HL-60 (cell line): ENCODE results near the gene TRPC4AP.

Experiments used
- DNase-seq, 2 experiments: peaks; one replicate each; pipeline ENCODE4 v3.0.0-alpha.2; 2010 to 2020; ENCODE audit warnings: low read depth in 1 of 2, low spot score in 1 of 2
- H3K27ac ChIP-seq: fragments of 250-450 bp; sonication (Bioruptor Pico); replicated peaks from 2 replicates; pipeline ENCODE4 v1.5.1; 2020; ENCODE audit warnings: mild to moderate bottlenecking, moderate library complexity
- H3K27me3 ChIP-seq: fragments of 250-450 bp; sonication (Bioruptor Pico); 2 replicates; pipeline ENCODE4 v1.5.1; 2021; ENCODE audit warnings: mild to moderate bottlenecking, moderate library complexity; ENCODE audit not compliant: insufficient read depth, poor library complexity, severe bottlenecking
- H3K4me3 ChIP-seq: replicated peaks from 2 replicates; pipeline ENCODE4 v1.5.1; 2011; ENCODE audit warnings: mild to moderate bottlenecking, control low read depth, low read length; ENCODE audit not compliant: insufficient read depth
- GABPA ChIP-seq: IDR thresholded peaks from 2 replicates; pipeline ENCODE4 v1.6.1; 2012; ENCODE audit warnings: low read depth
- POLR2AphosphoS5 ChIP-seq: IDR thresholded peaks from 2 replicates; pipeline ENCODE4 v1.6.1; 2012; ENCODE audit warnings: low read depth
- SPI1 ChIP-seq: IDR thresholded peaks from 2 replicates; pipeline ENCODE4 v1.6.1; 2012; ENCODE audit warnings: low read depth, mild to moderate bottlenecking, borderline replicate concordance
- TF ChIP-seq, protein P1 (sequence below): IDR thresholded peaks from 2 replicates; pipeline ENCODE4 v1.6.1; 2012; ENCODE audit warnings: low read depth; ENCODE audit not compliant: insufficient replicate concordance
- TF ChIP-seq, protein P2 (sequence below): IDR thresholded peaks from one replicate; pipeline ENCODE4 v1.5.1; 2011; ENCODE audit warnings: low read length, control low read depth, inconsistent platforms; ENCODE audit not compliant: insufficient read depth

TRPC4AP gene

DNA sequence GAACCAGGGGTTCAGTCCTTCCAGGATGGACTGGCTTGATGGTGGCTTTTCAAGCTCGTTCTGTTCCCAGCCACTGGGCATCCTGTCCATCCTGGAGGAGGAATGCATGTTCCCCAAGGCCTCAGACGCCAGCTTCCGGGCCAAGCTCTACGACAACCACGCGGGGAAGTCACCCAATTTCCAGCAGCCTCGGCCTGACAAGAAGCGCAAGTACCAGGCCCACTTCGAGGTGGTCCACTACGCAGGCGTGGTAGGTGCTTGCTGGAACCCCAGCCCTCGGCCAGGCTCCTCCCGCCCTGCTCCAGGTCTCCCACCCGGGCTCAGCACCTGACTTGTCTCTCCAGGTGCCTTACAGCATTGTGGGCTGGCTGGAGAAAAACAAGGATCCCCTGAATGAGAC is 102.9 kb downstream of the TRPC4AP start:
- H3K4me3 ChIP-seq, result no peak overlapping the region
- no peak for DNase-seq
- no peaks in the 10 kb centered on the region for H3K27me3 ChIP-seq
- no peak overlapping the region for H3K27ac ChIP-seq
- TF ChIP-seq, protein P1, sequence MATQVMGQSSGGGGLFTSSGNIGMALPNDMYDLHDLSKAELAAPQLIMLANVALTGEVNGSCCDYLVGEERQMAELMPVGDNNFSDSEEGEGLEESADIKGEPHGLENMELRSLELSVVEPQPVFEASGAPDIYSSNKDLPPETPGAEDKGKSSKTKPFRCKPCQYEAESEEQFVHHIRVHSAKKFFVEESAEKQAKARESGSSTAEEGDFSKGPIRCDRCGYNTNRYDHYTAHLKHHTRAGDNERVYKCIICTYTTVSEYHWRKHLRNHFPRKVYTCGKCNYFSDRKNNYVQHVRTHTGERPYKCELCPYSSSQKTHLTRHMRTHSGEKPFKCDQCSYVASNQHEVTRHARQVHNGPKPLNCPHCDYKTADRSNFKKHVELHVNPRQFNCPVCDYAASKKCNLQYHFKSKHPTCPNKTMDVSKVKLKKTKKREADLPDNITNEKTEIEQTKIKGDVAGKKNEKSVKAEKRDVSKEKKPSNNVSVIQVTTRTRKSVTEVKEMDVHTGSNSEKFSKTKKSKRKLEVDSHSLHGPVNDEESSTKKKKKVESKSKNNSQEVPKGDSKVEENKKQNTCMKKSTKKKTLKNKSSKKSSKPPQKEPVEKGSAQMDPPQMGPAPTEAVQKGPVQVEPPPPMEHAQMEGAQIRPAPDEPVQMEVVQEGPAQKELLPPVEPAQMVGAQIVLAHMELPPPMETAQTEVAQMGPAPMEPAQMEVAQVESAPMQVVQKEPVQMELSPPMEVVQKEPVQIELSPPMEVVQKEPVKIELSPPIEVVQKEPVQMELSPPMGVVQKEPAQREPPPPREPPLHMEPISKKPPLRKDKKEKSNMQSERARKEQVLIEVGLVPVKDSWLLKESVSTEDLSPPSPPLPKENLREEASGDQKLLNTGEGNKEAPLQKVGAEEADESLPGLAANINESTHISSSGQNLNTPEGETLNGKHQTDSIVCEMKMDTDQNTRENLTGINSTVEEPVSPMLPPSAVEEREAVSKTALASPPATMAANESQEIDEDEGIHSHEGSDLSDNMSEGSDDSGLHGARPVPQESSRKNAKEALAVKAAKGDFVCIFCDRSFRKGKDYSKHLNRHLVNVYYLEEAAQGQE, result no peak
- no peak for TF ChIP-seq SPI1
- TF ChIP-seq, protein P2, sequence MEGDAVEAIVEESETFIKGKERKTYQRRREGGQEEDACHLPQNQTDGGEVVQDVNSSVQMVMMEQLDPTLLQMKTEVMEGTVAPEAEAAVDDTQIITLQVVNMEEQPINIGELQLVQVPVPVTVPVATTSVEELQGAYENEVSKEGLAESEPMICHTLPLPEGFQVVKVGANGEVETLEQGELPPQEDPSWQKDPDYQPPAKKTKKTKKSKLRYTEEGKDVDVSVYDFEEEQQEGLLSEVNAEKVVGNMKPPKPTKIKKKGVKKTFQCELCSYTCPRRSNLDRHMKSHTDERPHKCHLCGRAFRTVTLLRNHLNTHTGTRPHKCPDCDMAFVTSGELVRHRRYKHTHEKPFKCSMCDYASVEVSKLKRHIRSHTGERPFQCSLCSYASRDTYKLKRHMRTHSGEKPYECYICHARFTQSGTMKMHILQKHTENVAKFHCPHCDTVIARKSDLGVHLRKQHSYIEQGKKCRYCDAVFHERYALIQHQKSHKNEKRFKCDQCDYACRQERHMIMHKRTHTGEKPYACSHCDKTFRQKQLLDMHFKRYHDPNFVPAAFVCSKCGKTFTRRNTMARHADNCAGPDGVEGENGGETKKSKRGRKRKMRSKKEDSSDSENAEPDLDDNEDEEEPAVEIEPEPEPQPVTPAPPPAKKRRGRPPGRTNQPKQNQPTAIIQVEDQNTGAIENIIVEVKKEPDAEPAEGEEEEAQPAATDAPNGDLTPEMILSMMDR, result no peak
- no peak for TF ChIP-seq GABPA
- no peak for TF ChIP-seq POLR2AphosphoS5

DNA sequence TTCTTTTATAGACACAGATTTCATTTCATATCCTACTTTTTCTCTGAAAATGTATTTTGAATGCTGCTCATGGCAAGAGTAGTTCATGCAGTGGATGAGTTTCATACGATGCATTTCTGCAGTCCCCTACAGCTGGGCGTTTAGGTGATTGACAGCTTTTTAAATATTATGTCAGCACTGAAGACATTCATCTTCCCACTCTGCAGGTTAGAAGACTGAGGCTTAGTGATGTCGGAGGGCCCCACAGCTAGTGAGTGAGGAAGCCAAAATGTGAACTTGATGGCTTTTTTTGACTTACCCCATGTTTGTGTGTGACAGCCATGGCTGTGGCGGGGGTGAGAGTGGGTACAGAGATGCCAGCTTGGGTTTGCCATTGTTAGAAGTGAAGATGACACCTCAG is 103.5 kb downstream of the TRPC4AP start:
- Histone ChIP-seq H3K4me3 (no peak overlapping the region), H3K27me3 (no peaks in the 10 kb centered on the region), H3K27ac (no peak overlapping the region)
- no peak for DNase-seq
- TF ChIP-seq SPI1, result no peak
- TF ChIP-seq GABPA, result no peak
- TF ChIP-seq POLR2AphosphoS5, result no peak
- TF ChIP-seq, protein P1, result no peak
- TF ChIP-seq, protein P2, result no peak

DNA sequence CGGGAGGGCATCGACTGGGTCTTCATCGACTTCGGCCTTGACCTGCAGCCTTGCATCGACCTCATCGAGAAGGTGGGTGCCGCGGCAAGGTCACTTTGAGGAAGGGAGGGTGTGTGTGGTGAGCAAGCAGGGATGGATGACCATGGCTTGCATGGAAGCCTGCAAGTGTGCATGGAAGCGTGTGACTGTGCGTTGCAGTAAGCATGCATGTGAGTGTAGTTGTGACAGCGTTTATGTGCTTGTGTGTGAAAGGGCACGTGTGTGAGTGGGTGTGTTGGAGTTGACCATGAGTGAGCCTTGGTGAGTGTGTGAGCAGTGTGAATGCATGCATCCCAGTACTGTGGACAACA is 104.4 kb downstream of the TRPC4AP start:
- DNase-seq, result no peak
- Histone ChIP-seq H3K4me3 (no peak overlapping the region), H3K27me3 (no peaks in the 10 kb centered on the region), H3K27ac (no peak overlapping the region)
- TF ChIP-seq SPI1, result no peak
- TF ChIP-seq POLR2AphosphoS5, result no peak

DNA sequence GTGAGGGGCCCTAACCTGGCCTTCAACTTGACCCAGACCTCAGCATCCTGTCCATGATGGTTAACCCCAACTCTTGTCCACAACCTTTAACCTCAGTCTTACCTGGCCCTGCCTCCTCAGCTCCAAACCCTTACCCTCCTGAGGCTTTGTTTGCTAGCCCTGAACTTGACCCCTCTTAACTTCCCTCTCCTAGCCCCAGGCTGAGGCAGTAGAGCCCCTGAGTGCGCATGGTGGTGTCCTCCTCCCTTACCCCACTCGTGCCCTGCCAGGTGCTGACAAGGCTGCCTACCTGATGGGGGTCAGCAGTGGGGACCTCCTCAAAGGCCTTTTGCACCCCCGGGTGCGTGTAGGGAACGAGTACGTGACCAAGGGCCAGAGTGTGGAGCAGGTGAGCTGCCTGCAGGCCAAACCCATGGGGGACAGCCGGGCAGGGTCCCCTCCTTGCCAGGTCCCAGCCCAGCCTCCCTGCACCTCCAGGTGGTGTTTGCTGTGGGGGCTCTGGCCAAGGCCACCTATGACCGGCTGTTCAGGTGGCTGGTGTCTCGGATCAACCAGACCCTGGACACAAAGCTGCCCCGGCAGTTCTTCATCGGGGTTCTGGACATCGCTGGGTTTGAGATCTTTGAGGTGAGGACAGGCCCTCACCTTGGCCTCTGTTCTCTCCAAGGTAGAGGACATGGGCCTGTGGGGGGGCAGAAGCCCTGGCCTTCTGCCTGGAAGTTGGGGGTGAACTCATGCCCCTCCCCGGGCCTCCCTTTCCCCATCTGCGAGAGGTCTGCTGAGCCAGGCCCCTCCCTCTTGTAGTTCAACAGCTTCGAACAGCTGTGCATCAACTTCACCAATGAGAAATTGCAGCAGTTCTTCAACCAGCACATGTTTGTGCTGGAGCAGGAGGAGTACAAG is 105.1 kb downstream of the TRPC4AP start:
- Histone ChIP-seq H3K27me3 (no peaks in the 10 kb centered on the region), H3K27ac (no peak overlapping the region), H3K4me3 (no peak overlapping the region)
- DNase-seq, result no peak
- no peak for TF ChIP-seq POLR2AphosphoS5
- TF ChIP-seq, protein P2, result no peak
- TF ChIP-seq, protein P1, result no peak
- TF ChIP-seq GABPA, result no peak
- no peak for TF ChIP-seq SPI1
